Activated naive CD8-positive, alpha-beta T cell treated with anti-CD3 and anti-CD28 coated beads for 36 hours (primary cell): ENCODE results near the gene UNC13B. TPM values are rescaled to one million over a fixed set of nuclear protein-coding genes. Genes with fewer than 3 reads are reported as not detected.
"Not testable (repeated sequence)": the region's sequence is repeated elsewhere in the genome, so short reads cannot be mapped to it uniquely, and the experiment has no call there.

Experiments
- DNase-seq: peaks from one replicate; pipeline ENCODE4 v3.0.0; 2021
- H3K27ac Mint-ChIP-seq: one replicate; pipeline ENCODE4 v1.8.0; 2022; ENCODE audit warnings: mild to moderate bottlenecking, moderate library complexity, mixed read lengths
- H3K27me3 Mint-ChIP-seq: one replicate; pipeline ENCODE4 v1.8.0; 2022; ENCODE audit warnings: mild to moderate bottlenecking, mixed read lengths
- H3K36me3 Mint-ChIP-seq: one replicate; pipeline ENCODE4 v1.8.0; 2021; ENCODE audit warnings: mild to moderate bottlenecking, mixed read lengths
- H3K4me1 Mint-ChIP-seq: one replicate; pipeline ENCODE4 v1.8.0; 2021; ENCODE audit warnings: mixed read lengths
- H3K4me3 Mint-ChIP-seq: one replicate; pipeline ENCODE4 v1.8.0; 2022; ENCODE audit warnings: mild to moderate bottlenecking, moderate library complexity, mixed read lengths
- H3K9me3 Mint-ChIP-seq: one replicate; pipeline ENCODE4 v1.8.0; 2022; ENCODE audit warnings: mixed read lengths
- total RNA-seq, 2 experiments: library from RNA; stranded (reverse); gene quantifications; one replicate each; pipeline ENCODE4 v1.2.3, GENCODE V29; 2021

The UNC13B gene
- total RNA-seq, 2 experiments from 2014 or later, result 2.5 to 3.7 TPM

DNA sequence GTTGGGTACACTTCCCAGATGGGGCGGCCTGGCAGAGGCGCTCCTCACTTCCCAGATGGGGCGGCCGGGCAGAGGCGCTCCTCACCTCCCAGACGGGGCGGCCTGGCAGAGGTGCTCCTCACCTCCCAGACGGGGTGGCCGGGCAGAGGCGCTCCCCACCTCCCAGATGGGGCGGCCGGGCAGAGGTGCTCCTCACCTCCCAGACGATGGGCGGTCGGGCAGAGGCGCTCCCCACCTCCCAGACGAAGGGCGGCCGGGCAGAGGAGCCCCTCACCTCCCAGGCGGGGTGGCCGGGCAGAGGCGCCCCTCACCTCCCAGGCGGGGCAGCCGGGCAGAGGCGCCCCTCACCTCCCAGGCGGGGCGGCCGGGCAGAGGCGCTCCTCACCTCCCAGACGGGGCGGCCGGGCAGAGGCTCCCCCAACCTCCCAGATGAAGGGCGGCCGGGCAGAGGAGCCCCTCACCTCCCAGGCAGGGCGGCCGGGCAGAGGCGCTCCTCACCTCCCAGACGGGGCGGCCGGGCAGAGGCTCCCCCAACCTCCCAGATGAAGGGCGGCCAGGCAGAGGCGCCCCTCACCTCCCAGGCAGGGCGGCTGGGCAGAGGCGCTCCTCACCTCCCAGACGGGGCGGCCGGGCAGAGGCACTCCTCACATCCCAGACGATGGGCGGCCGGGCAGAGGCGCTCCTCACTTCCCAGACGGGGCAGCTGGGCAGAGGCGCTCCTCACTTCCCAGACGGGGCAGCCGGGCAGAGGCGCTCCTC, 21.4 kb downstream of the UNC13B start:
- H3K27me3 Mint-ChIP-seq, H3K36me3 Mint-ChIP-seq, H3K4me1 Mint-ChIP-seq, H3K9me3 Mint-ChIP-seq, DNase-seq, H3K27ac Mint-ChIP-seq, H3K4me3 Mint-ChIP-seq: not testable (repeated sequence)

DNA sequence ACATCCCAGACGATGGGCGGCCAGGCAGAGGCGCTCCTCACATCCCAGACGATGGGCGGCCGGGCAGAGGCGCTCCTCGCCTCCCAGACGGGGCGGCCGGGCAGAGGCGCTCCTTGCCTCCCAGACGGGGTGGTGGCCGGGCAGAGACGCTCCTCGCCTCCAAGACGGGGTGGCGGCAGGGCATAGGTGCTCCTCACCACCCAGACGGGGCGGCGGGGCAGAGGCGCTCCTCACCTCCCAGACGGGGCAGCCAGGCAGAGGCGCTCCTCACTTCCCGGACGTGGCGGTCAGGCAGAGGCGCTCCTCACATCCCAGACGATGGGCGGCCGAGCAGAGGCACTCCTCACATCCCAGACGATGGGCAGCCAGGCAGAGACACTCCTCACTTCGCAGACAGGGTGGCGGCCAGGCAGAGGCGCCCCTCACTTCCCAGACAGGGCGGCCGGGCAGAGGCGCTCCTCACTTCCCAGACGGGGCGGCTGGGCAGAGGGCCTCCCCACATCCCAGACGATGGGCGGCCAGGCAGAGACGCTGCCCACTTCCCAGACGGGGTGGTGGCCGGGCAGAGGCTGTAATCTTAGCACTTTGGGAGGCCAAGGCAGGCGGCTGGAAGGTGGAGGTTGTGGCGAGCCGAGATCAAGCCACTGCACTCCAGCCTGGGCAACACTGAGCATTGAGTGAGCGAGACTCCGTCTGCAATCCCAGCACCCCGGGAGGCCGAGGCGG, 22.1 kb downstream of the UNC13B start:
- H3K4me1 Mint-ChIP-seq, H3K4me3 Mint-ChIP-seq, H3K27ac Mint-ChIP-seq, DNase-seq, H3K9me3 Mint-ChIP-seq, H3K36me3 Mint-ChIP-seq, H3K27me3 Mint-ChIP-seq: not testable (repeated sequence)

DNA sequence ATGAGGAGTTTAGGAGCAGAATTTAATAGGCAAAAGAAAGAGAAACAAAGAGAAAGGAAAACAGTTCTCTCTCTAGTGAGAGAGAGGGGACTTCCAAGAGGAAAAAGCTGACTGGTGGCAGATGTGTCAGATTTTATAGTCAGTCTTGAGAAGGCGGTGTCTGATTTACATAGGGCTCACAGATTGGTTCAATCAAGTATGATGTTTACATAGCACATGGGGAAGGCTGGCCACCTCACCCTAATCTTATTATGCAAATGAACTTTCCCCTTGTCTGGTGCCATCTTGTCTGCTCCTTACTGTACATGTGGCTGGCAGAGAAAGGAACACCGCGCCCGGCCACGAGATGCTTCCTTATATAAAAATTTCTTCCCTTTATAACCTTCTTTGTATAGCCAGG, 24.7 kb downstream of the UNC13B start:
- no peak overlapping the region for H3K4me3 Mint-ChIP-seq
- H3K9me3 Mint-ChIP-seq, result peaks cover 4% of the 10 kb centered on the region
- no peaks in the 10 kb centered on the region for H3K36me3 Mint-ChIP-seq
- H3K27ac Mint-ChIP-seq, result no peak overlapping the region
- no peaks in the 10 kb centered on the region for H3K27me3 Mint-ChIP-seq
- no peak for DNase-seq
- H3K4me1 Mint-ChIP-seq, result no peaks in the 10 kb centered on the region

DNA sequence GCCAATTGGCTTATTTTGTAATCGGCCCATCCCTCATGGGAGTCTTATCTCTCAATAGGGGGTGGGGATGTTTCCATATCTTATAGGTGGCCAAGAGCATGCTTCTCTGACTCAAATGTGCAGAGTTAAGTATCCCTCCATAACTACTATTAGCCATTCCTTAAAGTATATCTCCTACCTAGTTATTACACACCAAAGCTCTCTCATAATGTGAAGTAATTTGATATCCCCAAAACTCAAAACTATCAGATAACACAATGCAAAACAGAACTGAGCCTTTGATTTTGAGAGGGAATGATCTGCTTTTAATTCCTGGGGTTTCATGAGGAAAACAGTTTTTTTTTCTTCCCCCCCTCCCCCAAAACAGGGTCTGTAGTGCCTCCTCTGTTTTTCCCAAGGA, 28.4 kb downstream of the UNC13B start:
- Mint-ChIP-seq H3K36me3 (peaks cover 2% of the 10 kb centered on the region), H3K9me3 (peaks cover 18% of the 10 kb centered on the region), H3K27me3 (no peaks in the 10 kb centered on the region), H3K4me3 (no peak overlapping the region), H3K4me1 (no peaks in the 10 kb centered on the region), H3K27ac (no peak overlapping the region)
- DNase-seq, result no peak

DNA sequence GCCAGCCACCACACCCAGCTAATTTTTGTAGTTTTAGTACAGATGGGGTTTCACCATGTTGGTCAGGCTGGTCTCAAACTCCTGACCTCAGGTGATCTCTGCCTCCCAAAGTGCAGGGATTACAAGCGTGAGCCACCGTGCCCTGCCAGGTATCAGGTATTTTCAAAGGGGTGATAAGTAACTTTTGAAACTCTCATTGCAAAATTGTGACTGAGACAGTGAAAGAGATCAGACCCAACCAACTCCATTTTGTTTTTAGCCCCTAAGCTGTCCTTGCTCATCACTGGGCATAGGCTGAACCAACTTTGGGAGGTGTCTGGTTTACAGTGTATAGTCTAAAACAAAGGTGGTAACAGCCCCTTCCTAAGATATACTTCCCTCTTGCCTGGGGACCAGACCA, 29.3 kb downstream of the UNC13B start:
- no peak overlapping the region for H3K27ac Mint-ChIP-seq
- no peaks in the 10 kb centered on the region for H3K27me3 Mint-ChIP-seq
- H3K36me3 Mint-ChIP-seq, result peaks cover 2% of the 10 kb centered on the region
- no peak for DNase-seq
- H3K9me3 Mint-ChIP-seq, result peaks cover 19% of the 10 kb centered on the region
- no peaks in the 10 kb centered on the region for H3K4me1 Mint-ChIP-seq
- H3K4me3 Mint-ChIP-seq, result no peak overlapping the region

DNA sequence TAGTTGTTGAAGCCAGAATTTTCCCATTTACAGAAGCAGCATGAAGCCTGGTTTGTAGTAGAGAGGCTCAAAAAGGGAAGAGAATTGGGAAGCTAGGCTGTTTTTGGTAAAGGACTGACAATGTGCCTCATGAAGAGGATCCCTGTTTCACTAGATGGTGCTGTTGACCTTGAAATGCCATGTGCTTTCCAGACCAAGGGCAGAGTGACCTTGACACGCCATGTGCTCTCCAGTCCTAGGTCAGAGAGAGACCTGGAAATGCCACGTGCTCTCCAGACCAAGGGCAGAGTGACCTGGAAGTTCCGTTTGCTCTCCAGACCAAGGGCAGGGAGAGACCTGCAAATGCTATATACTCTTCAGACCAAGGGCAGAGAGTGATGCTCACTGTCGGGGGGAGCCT, 32.0 kb downstream of the UNC13B start:
- Mint-ChIP-seq H3K9me3 (peaks cover 21% of the 10 kb centered on the region), H3K4me3 (no peak overlapping the region), H3K4me1 (no peaks in the 10 kb centered on the region), H3K36me3 (peaks cover 2% of the 10 kb centered on the region), H3K27me3 (no peaks in the 10 kb centered on the region), H3K27ac (no peak overlapping the region)
- DNase-seq, result no peak

DNA sequence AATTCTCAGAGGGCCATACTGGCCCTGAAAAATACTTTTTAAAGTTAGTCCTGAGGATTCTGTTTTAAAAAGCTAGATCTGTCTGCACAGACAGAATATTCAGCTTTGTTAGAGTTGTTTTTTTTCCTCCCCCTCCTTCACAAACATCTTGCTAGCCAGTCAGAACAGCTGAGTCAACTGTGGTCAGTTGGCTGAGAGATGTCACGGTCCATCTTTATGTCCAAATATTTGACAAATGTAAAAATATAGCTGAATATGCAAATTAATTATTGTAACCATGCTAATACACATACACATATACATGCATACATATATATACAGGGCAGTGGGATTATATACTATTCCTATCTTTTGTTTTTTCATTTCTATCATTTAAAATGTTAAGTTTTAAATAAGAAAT, 33.9 kb downstream of the UNC13B start:
- Mint-ChIP-seq H3K4me3 (no peak overlapping the region), H3K27ac (no peak overlapping the region), H3K9me3 (peaks cover 25% of the 10 kb centered on the region), H3K27me3 (no peaks in the 10 kb centered on the region), H3K4me1 (no peaks in the 10 kb centered on the region), H3K36me3 (peaks cover 2% of the 10 kb centered on the region)
- DNase-seq, result no peak

DNA sequence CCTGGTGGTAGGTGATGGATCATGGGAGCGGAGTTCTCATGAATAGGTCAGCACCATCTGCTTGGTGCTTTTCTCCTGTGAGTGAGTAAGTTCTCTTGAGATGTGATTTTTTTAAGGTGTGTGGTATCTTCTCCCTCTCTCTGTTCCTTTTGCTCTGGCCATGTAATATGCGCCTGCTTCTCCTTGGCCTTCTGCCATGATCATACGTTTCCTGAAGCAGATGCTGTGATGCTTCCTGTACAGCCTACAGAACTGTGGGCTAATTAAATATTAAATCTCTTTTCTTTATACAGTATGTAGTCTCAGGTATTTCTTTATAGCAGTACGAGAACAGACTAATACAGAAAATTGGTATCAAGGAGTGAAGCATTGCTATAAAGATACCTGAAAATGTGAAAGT, 36.4 kb downstream of the UNC13B start:
- Mint-ChIP-seq H3K4me1 (no peaks in the 10 kb centered on the region), H3K9me3 (peaks cover 26% of the 10 kb centered on the region), H3K36me3 (peaks cover 4% of the 10 kb centered on the region), H3K4me3 (no peak overlapping the region), H3K27me3 (no peaks in the 10 kb centered on the region), H3K27ac (no peak overlapping the region)
- DNase-seq, result no peak

DNA sequence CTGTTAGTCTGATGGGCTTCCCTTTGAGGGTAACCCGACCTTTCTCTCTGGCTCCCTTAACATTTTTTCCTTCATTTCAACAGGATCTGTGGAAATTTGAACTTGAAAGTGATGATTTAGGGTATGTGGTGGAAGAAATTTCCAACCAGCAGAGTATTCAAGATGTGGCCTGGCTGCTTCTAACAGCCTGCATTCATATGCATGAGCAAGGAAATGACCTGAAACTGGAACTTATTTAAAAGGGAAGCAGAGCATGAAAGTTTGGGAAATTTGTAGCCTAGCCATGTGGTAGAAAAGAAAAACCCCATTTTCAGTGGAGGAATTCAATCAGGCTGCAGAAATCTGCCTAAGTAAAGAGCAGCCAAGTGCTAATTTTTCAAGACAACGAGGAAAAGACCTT, 41.7 kb downstream of the UNC13B start:
- Mint-ChIP-seq H3K27me3 (no peaks in the 10 kb centered on the region), H3K9me3 (peaks cover 32% of the 10 kb centered on the region), H3K36me3 (peaks cover 12% of the 10 kb centered on the region), H3K4me3 (no peak overlapping the region), H3K4me1 (peaks cover 4% of the 10 kb centered on the region), H3K27ac (no peak overlapping the region)
- no peak for DNase-seq

DNA sequence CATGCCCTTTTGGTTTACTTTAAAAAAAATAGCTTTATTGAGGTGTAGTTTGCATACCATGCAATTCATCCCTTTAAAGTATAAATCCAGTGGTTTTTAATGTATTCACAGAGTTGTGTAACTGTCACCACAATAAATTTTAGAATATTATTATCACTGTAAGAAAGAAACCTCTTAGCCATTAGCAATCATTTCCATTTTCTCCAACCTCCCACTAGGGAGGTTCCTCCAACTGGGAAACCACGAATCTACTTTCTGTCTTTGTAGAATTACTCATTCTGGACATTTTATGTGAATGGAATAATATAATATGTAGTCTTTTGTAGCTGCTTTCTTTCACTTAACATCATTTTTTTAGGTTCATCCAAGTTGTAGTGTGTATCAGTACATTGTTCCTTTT, 43.5 kb downstream of the UNC13B start:
- H3K27ac Mint-ChIP-seq, result no peak overlapping the region
- H3K4me1 Mint-ChIP-seq, result peaks cover 4% of the 10 kb centered on the region
- peaks cover 14% of the 10 kb centered on the region for H3K36me3 Mint-ChIP-seq
- no peak overlapping the region for H3K4me3 Mint-ChIP-seq
- DNase-seq, result no peak
- peaks cover 32% of the 10 kb centered on the region for H3K9me3 Mint-ChIP-seq
- peaks cover 3% of the 10 kb centered on the region for H3K27me3 Mint-ChIP-seq

DNA sequence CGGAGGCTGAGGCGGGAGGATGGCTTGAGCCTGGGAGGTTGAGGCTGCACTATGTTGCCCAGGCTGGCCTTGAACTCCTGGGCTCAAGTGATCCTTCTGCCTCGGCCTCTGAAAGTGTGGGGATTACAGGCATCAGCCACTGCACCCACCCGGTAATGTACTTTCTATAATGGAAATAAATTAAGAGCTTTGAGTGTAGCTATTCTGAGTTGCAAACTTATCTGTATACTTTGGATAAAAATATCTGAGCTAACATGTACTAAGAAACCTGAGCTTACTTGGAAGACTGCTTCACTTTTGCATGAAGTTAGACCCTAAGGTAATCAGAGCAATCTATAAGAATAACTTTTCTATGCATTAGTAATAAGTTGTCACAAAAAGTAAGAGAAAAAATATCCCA, 50.0 kb downstream of the UNC13B start:
- H3K4me3 Mint-ChIP-seq, result no peak overlapping the region
- H3K9me3 Mint-ChIP-seq, result peaks cover 6% of the 10 kb centered on the region
- DNase-seq, result no peak
- no peak overlapping the region for H3K27ac Mint-ChIP-seq
- peaks cover 3% of the 10 kb centered on the region for H3K27me3 Mint-ChIP-seq
- H3K36me3 Mint-ChIP-seq, result peaks cover 2% of the 10 kb centered on the region
- no peaks in the 10 kb centered on the region for H3K4me1 Mint-ChIP-seq

DNA sequence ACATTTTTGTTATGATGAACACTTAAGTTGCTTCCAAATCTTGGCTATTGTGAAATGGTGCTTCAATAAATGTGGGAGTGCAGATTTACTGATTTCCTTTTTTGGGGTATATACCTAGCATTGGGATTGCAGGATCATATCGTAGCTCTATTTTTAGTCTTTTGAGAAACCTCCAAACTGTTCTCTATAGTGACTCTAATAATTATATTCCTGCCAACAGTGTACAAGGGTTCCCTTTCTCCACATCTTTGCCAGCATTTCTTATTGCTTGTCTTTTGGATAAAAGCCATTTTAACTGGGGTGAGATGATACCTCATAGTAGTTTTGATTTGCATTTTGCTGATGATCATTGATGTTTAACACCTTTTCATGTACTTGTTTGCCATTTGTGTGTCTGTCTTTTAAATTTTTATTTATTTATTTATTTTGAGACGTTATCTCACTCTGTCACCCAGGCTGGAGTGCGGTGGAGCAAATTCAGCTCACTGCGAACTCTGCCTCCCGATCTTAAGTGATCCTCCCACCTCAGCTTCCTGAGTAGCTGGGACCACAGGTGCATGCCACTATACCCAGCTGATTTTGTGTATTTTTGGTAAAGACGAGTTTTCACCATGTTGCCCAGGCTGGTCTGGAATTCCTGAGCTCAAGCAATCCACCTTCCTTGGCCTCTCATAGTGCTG, 59.0 kb downstream of the UNC13B start:
- no peak for DNase-seq
- no peak overlapping the region for H3K27ac Mint-ChIP-seq
- peaks cover 25% of the 10 kb centered on the region for H3K9me3 Mint-ChIP-seq
- no peak overlapping the region for H3K4me3 Mint-ChIP-seq
- H3K27me3 Mint-ChIP-seq, result peaks cover 11% of the 10 kb centered on the region
- no peaks in the 10 kb centered on the region for H3K4me1 Mint-ChIP-seq
- no peaks in the 10 kb centered on the region for H3K36me3 Mint-ChIP-seq

DNA sequence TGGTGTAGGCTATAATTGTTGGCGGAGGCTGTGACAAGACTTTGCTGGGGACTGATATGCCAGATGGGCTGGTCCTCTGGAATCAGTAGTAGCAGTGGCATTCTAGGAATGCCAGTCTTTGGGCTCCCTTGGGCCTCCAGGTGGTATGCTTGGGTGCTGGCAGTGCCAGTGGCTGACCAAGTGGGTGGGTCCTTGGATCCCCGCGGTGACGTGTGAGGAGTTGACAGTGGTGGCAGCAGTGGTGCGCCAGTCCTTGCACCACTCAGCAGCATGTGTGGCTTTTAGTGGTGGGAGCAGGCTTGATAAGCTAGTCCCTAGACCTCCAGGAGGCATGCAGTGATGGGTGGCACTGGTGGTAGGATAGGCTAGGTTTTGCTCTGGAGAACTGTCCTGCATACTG, 63.9 kb downstream of the UNC13B start:
- no peak for DNase-seq
- H3K4me3 Mint-ChIP-seq, result no peak overlapping the region
- H3K36me3 Mint-ChIP-seq, result no peaks in the 10 kb centered on the region
- H3K27me3 Mint-ChIP-seq, result peaks cover 11% of the 10 kb centered on the region
- no peak overlapping the region for H3K27ac Mint-ChIP-seq
- H3K9me3 Mint-ChIP-seq, result peaks cover 21% of the 10 kb centered on the region
- no peaks in the 10 kb centered on the region for H3K4me1 Mint-ChIP-seq

DNA sequence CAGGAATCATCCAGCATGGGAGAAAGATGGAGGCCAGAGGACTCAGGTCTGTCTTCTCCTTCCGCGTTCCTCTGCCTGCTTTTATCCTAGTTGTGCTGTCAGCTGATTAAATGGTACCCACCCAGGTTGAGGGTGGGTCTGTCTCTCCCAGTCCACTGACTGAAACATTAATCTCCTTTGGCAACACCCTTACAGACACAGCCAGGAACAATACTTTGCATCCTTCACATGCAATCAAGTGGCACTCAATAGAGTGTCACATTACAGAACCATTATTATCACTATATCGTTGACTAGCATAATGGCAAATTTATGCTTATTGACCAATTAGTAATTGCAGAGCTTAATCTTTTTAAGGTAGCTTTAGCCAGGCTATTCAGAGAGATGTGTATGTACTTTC, 64.8 kb downstream of the UNC13B start:
- peaks cover 20% of the 10 kb centered on the region for H3K9me3 Mint-ChIP-seq
- H3K4me1 Mint-ChIP-seq, result no peaks in the 10 kb centered on the region
- H3K27me3 Mint-ChIP-seq, result peaks cover 5% of the 10 kb centered on the region

DNA sequence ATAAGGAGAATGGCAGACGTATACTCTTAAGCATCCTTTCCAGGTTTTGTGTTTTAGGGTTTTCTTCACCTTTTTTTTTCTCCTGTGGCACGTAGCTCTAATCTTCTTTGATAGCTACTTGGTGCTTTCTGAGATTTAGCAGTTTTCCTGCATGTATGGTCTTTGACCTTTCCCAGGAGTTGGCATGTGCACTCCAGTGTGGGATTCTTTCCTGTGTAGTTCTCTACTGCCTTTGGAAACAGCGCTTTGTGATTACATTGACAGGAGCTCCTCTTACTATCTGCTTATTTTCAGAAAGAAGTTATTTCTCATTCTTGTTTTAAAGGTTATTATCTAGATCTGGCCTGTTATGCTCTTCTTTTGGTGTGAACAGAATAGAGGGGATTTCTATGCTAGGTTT, 65.5 kb downstream of the UNC13B start:
- no peak overlapping the region for H3K27ac Mint-ChIP-seq
- no peak overlapping the region for H3K4me3 Mint-ChIP-seq
- H3K9me3 Mint-ChIP-seq, result peaks cover 17% of the 10 kb centered on the region
- peaks cover 5% of the 10 kb centered on the region for H3K27me3 Mint-ChIP-seq
- H3K4me1 Mint-ChIP-seq, result no peaks in the 10 kb centered on the region
- H3K36me3 Mint-ChIP-seq, result no peaks in the 10 kb centered on the region
- DNase-seq, result no peak

More for the DNA sequence above, 64.8 kb downstream of the UNC13B start:
- no peak for DNase-seq
- Mint-ChIP-seq H3K4me3 (no peak overlapping the region), H3K27ac (no peak overlapping the region), H3K36me3 (no peaks in the 10 kb centered on the region)
